ENCODE measurements around the gene FATE1.

The FATE1 gene

GRCh38 chrX:151704041-151704663 lies 11.7 kb upstream of the FATE1 start:
- DNase-seq, result no peak

DNA sequence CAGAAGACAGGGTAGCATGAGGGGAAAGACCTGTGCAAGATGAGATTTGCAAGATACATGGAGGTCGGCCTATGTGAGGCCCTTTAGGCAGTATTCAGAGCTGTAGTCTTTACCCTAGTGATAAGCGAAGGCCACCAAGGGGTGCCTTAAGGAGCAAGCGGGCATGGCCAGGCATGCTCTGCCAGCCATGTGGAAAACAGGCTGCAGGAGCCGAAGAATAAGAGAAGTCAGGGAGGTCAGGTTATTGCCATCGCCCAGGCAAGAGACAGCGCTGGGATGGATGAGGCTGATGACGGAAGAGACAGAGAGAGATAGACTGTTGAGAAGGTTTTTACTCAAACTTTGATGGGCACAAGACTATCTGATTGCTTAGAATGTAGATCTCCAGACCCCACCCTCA lies 7.0 kb upstream of the FATE1 start:
- DNase-seq, result no peak

DNA sequence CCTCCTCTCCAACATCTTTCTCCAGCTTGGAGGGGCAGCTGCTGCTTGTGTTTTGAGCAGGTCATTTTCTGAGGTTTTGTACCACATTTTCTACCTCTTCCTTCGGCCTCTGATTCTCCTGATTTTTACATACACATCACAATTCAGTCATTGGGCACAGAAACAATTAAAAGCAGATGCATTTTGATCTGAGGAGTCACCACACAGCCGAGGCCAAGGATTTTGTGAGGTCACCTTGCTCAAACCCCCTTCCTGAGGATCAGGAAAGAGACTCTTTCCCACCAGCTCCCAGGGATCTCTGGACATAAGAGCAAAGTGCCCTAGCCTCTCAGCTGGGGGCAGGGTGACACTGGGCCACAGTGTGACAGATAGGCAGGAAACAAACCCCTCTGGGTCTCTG lies 5.4 kb upstream of the FATE1 start:
- DNase-seq, result no peak

DNA sequence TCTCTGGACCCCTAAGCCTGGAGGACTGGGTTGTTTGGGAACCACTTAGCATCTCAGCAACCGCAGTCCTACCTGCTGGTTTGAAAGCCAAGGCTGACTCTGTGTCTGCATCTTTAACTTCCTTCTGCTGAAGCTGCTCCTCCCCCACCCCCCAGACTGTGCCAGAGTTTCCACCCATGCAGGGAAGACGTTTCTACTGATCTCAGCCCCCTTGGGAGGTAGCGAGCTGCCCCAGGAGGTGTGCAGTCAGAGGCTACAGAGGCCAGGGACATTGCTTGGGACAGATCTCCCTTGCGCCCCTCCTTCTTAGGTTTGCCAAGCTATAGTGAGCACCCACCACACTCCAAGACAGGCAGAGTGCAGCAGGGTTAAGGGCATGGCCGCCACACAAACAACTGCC lies 4.7 kb upstream of the FATE1 start:
- no peak for DNase-seq

GRCh38 chrX:151711787-151712186 lies 4.0 kb upstream of the FATE1 start:
- no peak for DNase-seq

DNA sequence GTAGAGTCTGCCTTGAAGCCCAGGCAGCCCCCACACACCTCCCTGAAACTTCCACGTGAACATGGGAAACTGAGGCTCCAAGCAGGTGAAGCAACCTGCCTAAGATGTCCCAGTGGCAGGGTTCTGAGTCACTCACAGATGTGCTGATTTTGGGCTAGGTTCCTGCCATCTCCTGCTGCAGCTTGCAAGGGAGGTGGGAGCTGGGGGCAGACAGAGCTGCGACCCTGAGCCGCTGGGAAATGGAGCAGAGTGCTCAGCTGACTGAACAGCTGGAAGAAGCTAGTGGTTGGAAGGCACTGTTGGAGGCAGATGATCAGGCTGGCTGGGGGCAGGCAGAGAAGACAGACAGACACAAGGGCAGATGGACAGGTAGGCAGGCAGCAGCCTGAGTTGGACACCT lies 3.6 kb upstream of the FATE1 start:
- DNase-seq, result no peak

DNA sequence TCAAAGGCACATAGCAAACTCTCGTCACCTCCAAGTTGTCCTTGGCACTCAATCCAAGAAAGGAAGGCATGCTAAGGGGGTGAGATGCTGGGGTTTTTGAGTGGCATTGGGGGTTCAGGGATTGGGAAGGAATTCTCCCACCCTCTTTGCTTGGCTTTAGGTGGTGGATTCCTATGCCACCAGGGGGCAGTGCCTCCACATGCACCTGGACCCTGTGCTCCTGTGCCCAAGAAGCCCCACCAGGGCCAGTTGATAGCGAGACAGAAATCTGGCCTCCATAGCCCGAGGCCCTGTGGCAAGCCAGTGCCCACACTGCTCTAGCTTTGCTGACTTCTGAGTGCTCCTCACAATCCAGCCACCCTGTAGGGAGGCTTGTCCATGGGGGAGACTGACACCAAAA lies 2.0 kb upstream of the FATE1 start:
- no peak for DNase-seq

DNA sequence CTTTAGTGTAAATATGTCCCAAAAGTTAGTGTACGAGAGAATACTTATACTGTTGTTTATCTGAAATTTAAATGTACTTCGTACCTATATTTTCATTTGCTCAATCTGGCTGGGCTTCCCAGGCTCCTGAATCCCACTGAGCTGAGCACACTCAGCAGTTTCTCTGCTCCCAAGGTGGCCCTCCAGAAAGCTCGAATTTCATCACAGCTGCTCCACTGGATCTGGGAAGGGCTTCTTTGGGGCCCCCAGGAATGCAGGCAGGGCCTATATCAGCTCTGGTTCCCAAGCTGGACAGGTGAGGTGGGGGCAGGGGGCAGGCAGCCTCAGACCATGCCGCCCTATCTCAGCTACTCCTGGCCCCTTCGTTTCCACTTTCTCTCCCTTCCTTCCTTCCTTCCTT lies 1.5 kb upstream of the FATE1 start:
- DNase-seq, result no peak

DNA sequence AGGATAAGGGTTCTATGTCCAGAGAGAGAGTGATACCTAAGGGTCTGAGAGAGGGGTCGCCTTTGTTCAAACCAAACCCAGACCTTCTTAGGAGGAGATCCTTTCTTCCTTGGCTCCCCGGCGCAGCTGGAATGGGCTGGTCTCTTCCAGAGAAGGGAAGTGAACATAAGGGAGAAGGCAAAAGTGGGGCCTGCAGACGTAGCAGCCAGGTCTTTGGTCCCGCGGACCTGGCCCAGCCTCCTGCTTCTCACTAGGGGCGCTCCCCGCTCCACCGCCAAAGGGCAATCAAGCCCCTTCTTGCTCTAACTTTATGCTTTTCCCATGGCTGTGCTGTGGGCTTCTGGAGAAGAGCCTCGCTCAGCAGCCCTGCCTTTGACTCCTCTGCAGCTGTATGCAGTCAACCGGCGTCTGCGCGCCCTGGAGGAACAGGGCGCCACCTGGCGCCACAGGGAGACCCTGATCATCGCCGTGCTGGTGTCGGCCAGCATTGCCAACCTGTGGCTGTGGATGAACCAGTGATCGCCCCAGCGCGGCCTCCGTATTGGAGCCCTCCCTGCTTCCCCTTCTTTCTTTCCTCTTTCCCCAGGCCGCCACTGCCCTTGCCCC lies 6.5 kb downstream of the FATE1 start:
- no peak for DNase-seq

DNA sequence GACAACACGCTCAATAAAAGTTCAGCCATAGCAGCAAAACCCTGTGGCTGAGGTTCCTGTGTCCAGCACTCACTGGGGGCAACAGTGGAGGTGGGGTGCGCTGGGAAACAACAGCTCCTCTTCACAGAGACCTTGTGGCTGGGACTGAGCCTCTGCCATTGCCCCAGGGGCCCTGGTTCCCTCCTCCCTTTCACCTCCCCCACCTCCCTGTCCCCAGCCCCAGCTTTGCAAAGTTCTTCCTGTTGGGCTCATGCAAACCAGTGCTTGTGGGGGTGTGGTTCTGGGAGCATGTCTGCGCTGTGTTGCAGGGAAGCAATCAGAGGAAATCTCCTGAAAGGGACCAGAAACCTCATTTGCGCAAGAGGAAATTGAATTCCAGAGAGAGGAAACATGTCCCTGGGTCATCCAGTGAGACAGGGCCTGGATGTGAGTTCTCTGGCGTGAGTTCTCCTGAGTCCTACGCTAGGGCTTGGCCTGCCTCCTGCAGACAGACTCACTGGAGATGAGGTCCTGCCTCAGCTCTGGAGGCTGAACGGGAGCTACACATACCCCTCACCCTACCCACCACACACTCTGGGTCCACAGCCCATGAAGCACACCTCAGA lies 7.4 kb downstream of the FATE1 start:
- DNase-seq, result no peak

DNA sequence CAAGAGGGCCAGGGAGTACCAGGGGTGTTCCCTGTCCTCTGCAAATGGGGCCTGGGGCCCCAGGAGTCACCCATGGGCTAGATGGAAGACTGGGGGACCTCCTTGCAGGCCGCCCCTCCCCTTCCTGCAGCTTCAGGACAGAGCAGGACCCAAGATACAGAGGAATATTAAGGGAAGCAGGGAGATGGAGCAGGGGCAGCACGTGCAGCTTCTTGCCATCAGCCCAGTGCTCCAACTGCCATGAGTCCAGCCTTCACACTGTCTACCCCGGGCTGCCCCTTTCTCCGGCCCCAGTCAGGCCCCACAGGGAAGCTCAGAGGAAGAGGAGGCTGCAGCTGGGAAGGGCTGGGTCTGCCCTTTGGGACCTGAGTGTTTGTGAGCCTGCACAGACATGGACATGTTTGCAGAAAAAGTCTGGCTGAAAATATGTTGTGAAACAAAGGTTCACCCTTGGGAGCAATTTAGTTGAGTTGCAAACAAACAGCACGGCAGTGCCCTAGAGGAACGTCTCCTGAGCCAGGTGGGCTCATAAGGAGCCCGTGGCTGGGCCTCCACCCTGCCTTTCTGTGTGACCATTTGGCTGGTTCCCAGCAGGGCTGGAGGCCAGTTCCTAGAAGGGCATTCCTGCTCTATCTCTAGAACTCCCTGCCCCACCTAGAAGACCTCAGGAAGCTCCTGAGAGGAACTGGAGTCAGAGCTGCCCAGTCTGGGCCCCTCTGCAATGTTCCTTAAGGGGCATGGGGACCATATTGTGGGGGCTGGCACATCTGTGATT lies 8.9 kb downstream of the FATE1 start:
- no peak for DNase-seq

DNA sequence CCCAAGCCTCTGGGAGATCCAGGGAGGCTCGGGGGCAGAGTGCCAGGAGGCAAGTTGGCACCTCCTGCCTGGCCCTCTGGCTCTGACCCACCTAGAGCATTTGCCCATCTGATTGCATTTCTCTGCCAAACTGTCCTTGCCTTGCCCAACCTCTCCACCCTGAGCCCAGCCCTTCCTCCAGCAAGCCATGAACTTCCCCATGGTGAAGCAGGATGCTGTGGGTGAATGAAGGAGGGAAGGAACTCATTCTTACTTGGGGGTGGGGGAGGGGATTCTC lies 9.4 kb downstream of the FATE1 start:
- DNase-seq, result no peak

DNA sequence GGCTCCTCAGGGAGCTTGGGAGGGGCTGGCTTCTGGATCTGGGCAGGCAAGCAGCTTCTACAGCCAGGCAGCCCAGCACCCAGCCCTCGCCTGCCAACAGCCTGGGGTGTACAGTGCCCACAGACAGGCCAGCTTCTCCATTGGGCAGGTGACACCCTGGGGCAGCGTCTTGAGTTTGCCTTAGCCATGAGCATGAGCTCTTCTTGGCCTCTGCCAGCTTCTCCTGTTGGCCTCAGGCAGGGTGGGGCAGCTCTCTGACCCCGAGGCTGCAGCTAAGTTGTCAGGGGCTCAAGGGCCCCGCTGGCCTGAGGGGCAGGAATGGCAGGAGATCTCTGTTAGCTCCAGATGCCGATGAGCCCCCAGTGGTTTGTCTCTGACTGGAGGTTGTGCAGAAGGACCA lies 10.9 kb downstream of the FATE1 start:
- no peak for DNase-seq

DNA sequence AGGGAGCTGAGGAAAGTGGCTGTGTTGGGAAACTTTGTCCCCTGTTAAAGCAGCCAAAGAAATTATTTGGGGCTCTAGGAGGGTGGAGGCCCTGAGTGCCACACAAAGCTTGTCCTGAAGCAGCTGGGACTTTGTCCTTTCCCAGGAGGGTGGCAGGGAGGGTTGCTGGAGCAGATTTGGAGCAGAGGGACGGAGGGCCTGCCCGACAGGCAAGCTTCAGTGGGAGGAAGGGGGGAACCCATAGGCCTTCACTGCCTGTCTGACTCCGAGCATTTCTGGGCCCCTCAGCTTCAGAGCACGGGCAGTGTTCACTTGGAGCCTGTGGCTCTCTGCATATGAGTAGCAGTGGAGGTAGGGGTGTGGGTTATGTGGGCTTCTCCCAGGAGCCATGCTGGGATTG lies 11.5 kb downstream of the FATE1 start:
- DNase-seq, result no peak

DNA sequence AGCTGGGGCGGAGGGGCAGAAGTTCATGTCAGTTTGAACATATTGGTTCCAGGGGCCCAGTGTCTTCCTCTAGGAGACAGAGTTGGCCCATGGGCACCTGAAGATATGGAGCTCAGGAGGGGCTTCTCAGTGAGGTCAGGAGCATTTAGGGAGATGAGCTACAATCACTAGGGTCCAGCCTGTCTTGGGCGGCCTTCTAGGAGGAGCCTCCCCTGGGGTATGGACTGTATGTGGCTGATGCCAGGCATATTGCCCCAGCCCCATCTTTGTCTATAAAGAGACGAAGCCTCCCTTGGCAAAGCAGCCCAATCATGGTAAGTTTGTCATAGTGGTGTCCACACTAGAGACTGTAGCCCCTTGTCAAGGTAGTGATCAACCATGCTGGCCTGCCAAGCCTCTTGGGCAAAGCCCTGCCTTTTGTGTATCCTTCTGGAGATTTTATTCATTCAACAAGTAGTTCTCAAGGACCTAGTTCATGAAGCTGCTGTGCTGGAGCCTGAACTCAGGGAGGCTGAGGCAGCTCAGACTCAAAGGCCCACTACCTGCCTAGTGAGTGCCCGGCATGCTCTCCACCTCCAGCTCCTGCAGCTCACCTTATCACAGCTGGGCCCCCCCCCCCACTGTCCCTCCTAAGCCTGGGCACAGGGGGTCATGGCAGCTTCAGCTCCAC lies 13.4 kb downstream of the FATE1 start:
- DNase-seq, result no peak

DNA sequence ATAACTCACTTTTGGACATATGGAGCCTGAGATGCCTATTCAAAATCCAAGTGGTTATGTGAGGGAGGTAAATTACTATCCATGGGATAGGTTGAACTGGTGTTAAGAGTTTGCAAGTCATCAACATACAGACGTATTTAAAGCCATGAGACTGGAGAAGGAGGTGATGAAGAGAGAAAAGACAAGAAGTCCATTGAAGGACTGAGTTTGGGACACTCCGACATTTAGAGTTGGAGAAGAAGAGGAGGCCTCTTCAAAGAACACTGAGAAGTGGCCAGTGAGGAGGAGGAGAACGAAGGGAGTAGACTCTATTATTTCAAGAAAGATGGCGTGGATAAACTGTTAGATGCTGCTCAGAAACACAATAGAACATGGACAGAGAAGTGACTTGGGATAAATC lies 18.6 kb downstream of the FATE1 start, which contains the start of gene CNGA2:
Gene CNGA2, plus strand, starts transcription at position 301 of the 400 bp plus-strand sequence. CDS start 3,738 bp downstream, outside the sequence.
- no peak for DNase-seq

- DNase-seq, result no peak
Observed at GRCh38 chrX:151735219-151735618, 19.4 kb downstream of the FATE1 start.

DNA sequence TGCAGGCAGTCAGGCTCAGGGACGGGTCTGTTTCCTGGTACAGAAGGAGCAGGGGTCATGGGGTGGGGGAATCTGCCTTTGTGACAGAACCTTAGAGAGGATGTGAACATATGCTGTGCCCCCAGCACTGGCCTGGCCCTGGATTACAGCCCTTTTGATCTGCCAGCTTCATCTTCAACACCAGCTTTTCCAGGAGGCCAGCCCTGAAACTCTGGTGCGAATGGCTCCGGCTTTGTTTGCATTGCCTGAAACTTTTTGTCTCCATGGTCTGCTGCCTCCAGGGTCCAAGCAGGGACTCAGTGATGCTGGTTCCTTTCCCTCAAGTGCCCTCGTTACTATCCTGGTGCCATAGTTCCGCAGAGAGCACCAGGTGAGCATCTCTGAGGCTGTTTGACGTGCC lies 20.9 kb downstream of the FATE1 start:
- DNase-seq, result no peak

DNA sequence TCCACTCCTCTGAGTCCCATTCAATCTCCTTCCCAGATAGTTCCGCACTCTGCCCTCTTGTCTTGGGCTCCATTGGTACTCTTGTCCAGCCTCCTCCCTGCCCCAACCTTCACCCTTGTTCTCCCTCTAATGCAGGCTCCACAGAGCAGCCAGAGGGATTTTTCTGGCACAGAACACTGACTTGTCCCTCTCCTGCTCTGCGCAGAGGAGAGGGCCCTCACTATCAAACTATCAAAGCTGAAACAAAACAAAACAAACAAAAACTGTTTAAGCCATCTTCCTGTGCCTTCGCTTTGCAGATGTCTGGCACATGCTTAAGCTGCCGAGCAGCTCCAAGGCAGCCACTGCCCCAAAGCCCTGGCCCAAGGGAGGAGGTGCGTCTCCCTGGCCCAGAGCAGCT lies 21.7 kb downstream of the FATE1 start:
- no peak for DNase-seq

GRCh38 chrX:151738751-151739150 lies 22.9 kb downstream of the FATE1 start:
- no peak for DNase-seq

- no peak for DNase-seq
Observed at GRCh38 chrX:151741606-151742005, 25.8 kb downstream of the FATE1 start.

- no peak for DNase-seq
Observed at GRCh38 chrX:151742311-151742710, 26.5 kb downstream of the FATE1 start.

- no peak for DNase-seq
Observed at GRCh38 chrX:151743651-151744470, 28.0 kb downstream of the FATE1 start.
